K562 (cell line): ENCODE data around the gene SYPL2. TPM values are rescaled to one million over a fixed set of nuclear protein-coding genes. Genes with fewer than 3 reads are reported as not detected.

Experiments
- DACH1 ChIP-seq: fragments of 450-650 bp; IDR thresholded peaks from 2 replicates; pipeline ENCODE4 v1.6.1; 2018; ENCODE audit not compliant: partially characterized antibody
- ZNF316 ChIP-seq: fragments of 450-650 bp; IDR thresholded peaks from 2 replicates; pipeline ENCODE4 v1.6.1; 2016
- polyA plus RNA-seq, 8 experiments: library from polyadenylated mRNA; depleted of rRNA in 4 of 8; stranded (reverse) in 5 of 8; unstranded in 3 of 8; fragments of >200 nt; fragmentation: Nextera tagmentation in 2 of 8; fragmentation: Illumina TruSeq in 1 of 8; extraction: Ambion mirVana in 2 of 8; extraction: Trizol in 1 of 8; gene quantifications; 2 replicates each; pipeline versions ENCODE4 v1.2.1 to v1.2.3, GENCODE V29; 2011 to 2014; ENCODE audit warnings: inconsistent platforms in 1 of 8, missing spikeins in 1 of 8
- total RNA-seq, 7 experiments: library from RNA; depleted of rRNA in 6 of 7; stranded (reverse); fragments of >200 nt in 6 of 7; fragmentation: Illumina TruSeq in 2 of 7; extraction: Trizol in 2 of 7; gene quantifications; 2 replicates each; pipeline versions ENCODE4 v1.2.1 to v1.2.3, GENCODE V29; 2011 to 2021; ENCODE audit warnings: low replicate concordance in 1 of 7
- TF ChIP-seq, protein P1 (sequence below), 3 experiments: fragments of 200-800 bp in 1 of 3; fragments of 250-450 bp in 1 of 3; fragments of 450-650 bp in 1 of 3; sonication (Bioruptor Pico) in 1 of 3; sonication (Bioruptor generic) in 1 of 3; formaldehyde crosslinking in 1 of 3; IDR thresholded peaks; 2 replicates each; pipeline versions ENCODE4 v1.6.1 to v1.8.0; 2016 to 2022; ENCODE audit warnings: mild to moderate bottlenecking in 2 of 3, missing genetic modification characterization in 2 of 3, missing compliant biosample characterization in 1 of 3, moderate library complexity in 1 of 3
- TF ChIP-seq, protein P2 (sequence below): sonication (generic); formaldehyde crosslinking; IDR thresholded peaks from 2 replicates; pipeline ENCODE4 v1.8.1; 2023; ENCODE audit warnings: mild to moderate bottlenecking, missing genetic modification reagents
- TF ChIP-seq, protein P3 (sequence below): sonication (generic); IDR thresholded peaks from 2 replicates; pipeline ENCODE4 v1.6.1; 2016
- TF ChIP-seq, protein P4 (sequence below), 2 experiments: fragments of 450-650 bp; IDR thresholded peaks; 2 replicates each; pipeline ENCODE4 v1.6.1; 2016

The SYPL2 gene
- total and polyA plus RNA-seq, 9 of the 15 experiments (the other 6 are each of a cell fraction or from before 2014, with no cell fraction given): 0.03 to 0.20 (median 0.07) TPM; not detected in 2

DNA sequence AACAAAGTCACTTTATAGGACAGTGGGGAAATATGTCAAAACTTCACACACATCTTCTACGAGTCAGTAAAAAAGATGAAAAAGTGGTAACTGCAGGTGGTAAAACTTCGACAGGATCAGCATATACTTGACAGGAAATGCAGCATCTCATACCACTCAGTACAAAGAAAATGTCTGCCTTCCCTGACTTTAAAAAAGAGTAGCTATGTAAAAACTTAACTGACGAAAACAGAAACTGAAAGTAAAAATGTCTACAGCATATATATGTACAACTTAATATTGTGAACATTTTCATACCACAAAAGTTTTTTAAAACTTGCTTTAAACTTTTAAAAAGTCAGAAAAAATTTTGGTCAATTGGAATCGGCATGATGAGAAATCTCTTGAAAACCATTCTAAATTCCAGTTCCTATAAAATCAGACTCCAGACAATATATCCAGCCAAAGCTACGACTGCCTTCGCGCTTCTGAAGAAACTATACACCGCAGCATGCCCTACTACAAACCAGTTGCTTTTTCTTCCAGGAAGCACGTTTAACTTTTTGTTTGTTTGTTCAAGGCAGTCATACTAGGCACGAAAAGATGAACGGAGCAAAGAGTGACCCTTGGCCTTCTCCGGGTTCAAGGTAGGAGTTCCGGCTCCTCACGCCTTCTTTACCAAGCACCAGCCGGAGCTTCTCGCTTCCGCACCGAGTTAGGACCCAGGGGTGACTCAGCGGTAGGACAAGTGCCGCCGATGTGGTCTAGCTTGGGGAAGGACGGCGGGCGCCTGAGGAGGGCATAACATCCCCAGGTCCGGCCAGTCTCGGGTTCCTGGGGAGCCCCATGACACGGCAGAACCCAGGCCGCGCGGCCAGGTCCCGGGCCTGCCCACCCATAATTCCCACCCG is 40.7 kb upstream of the SYPL2 start (continued):
- TF ChIP-seq, protein P1, sequence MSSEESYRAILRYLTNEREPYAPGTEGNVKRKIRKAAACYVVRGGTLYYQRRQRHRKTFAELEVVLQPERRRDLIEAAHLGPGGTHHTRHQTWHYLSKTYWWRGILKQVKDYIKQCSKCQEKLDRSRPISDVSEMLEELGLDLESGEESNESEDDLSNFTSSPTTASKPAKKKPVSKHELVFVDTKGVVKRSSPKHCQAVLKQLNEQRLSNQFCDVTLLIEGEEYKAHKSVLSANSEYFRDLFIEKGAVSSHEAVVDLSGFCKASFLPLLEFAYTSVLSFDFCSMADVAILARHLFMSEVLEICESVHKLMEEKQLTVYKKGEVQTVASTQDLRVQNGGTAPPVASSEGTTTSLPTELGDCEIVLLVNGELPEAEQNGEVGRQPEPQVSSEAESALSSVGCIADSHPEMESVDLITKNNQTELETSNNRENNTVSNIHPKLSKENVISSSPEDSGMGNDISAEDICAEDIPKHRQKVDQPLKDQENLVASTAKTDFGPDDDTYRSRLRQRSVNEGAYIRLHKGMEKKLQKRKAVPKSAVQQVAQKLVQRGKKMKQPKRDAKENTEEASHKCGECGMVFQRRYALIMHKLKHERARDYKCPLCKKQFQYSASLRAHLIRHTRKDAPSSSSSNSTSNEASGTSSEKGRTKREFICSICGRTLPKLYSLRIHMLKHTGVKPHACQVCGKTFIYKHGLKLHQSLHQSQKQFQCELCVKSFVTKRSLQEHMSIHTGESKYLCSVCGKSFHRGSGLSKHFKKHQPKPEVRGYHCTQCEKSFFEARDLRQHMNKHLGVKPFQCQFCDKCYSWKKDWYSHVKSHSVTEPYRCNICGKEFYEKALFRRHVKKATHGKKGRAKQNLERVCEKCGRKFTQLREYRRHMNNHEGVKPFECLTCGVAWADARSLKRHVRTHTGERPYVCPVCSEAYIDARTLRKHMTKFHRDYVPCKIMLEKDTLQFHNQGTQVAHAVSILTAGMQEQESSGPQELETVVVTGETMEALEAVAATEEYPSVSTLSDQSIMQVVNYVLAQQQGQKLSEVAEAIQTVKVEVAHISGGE (CRISPR knock-in tag; IDR thresholded peaks at IDR 0.05): no peak
- TF ChIP-seq, protein P2, sequence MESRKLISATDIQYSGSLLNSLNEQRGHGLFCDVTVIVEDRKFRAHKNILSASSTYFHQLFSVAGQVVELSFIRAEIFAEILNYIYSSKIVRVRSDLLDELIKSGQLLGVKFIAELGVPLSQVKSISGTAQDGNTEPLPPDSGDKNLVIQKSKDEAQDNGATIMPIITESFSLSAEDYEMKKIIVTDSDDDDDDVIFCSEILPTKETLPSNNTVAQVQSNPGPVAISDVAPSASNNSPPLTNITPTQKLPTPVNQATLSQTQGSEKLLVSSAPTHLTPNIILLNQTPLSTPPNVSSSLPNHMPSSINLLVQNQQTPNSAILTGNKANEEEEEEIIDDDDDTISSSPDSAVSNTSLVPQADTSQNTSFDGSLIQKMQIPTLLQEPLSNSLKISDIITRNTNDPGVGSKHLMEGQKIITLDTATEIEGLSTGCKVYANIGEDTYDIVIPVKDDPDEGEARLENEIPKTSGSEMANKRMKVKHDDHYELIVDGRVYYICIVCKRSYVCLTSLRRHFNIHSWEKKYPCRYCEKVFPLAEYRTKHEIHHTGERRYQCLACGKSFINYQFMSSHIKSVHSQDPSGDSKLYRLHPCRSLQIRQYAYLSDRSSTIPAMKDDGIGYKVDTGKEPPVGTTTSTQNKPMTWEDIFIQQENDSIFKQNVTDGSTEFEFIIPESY (CRISPR knock-in tag): no peak
- TF ChIP-seq DACH1 (peak; percentile 40), ZNF316 (peak; percentile 89)
- TF ChIP-seq, protein P3, sequence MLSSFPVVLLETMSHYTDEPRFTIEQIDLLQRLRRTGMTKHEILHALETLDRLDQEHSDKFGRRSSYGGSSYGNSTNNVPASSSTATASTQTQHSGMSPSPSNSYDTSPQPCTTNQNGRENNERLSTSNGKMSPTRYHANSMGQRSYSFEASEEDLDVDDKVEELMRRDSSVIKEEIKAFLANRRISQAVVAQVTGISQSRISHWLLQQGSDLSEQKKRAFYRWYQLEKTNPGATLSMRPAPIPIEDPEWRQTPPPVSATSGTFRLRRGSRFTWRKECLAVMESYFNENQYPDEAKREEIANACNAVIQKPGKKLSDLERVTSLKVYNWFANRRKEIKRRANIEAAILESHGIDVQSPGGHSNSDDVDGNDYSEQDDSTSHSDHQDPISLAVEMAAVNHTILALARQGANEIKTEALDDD: peak; percentile 41; the same call in 1 of the 2 replicates
- TF ChIP-seq, protein P4, sequence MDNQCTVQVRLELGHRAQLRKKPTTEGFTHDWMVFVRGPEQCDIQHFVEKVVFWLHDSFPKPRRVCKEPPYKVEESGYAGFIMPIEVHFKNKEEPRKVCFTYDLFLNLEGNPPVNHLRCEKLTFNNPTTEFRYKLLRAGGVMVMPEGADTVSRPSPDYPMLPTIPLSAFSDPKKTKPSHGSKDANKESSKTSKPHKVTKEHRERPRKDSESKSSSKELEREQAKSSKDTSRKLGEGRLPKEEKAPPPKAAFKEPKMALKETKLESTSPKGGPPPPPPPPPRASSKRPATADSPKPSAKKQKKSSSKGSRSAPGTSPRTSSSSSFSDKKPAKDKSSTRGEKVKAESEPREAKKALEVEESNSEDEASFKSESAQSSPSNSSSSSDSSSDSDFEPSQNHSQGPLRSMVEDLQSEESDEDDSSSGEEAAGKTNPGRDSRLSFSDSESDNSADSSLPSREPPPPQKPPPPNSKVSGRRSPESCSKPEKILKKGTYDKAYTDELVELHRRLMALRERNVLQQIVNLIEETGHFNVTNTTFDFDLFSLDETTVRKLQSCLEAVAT (IDR thresholded peaks at IDR 0.05): peak in 1 of 2 experiments; percentile 55; a peak in 2 of 4 replicates
